ENCODE results near the gene PARP1.

GRCh38 chr1:226360106-226360746, 47.7 kb downstream of the PARP1 start:
- TF ChIP-seq CTCF (IDR thresholded peaks at IDR 0.05) (no peak), EZH2phosphoT487 (IDR thresholded peaks at IDR 0.05) (no peak)

All from neural progenitor cell (in vitro differentiated cells).